ENCODE data around the gene NDFIP2.

GRCh38 chr13:79486433-79487188 lies 5.7 kb downstream of the NDFIP2 start:
- TF ChIP-seq, protein P1, sequence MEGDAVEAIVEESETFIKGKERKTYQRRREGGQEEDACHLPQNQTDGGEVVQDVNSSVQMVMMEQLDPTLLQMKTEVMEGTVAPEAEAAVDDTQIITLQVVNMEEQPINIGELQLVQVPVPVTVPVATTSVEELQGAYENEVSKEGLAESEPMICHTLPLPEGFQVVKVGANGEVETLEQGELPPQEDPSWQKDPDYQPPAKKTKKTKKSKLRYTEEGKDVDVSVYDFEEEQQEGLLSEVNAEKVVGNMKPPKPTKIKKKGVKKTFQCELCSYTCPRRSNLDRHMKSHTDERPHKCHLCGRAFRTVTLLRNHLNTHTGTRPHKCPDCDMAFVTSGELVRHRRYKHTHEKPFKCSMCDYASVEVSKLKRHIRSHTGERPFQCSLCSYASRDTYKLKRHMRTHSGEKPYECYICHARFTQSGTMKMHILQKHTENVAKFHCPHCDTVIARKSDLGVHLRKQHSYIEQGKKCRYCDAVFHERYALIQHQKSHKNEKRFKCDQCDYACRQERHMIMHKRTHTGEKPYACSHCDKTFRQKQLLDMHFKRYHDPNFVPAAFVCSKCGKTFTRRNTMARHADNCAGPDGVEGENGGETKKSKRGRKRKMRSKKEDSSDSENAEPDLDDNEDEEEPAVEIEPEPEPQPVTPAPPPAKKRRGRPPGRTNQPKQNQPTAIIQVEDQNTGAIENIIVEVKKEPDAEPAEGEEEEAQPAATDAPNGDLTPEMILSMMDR (conservative IDR thresholded peaks at IDR 0.05; ENCODE audit: low read length) = no peak
- no peak for TF ChIP-seq EZH2phosphoT487 (IDR thresholded peaks at IDR 0.05; ENCODE audit: borderline replicate concordance, low read depth, low read length)

Measured in OCI-LY7 (cell line).